Measurements from ENCODE around the gene TPGS2.

- no peak for TF ChIP-seq POLR2AphosphoS5 (IDR thresholded peaks at IDR 0.05; ENCODE audit: low read depth, low read length)
- TF ChIP-seq POLR2A (IDR thresholded peaks at IDR 0.05; ENCODE audit: low read depth, low read length), result no peak
These were observed 42.1 kb downstream of the TPGS2 start for GRCh38 chr18:36786686-36787085.
